HAP-1 (cell line): ENCODE data around the gene FOXJ3.

Experiments used
- DNase-seq, 2 experiments: peaks; one replicate each; pipeline ENCODE4 v3.0.0-alpha.2; 2016 to 2020; ENCODE audit warnings: low spot score in 2 of 2
- H3K27me3 ChIP-seq: fragments of 250-450 bp; sonication (Bioruptor Pico); 2 replicates; pipeline ENCODE4 v1.5.1; 2020; ENCODE audit warnings: low read depth, mild to moderate bottlenecking, moderate library complexity
- H3K36me3 ChIP-seq: fragments of 250-450 bp; sonication (Bioruptor Pico); replicated peaks from 2 replicates; pipeline ENCODE4 v1.5.1; 2020; ENCODE audit warnings: mild to moderate bottlenecking
- H3K4me1 ChIP-seq: fragments of 250-450 bp; sonication (Bioruptor Pico); 2 replicates; pipeline ENCODE4 v1.5.1; 2020; ENCODE audit warnings: mild to moderate bottlenecking
- H3K4me3 ChIP-seq: fragments of 250-450 bp; sonication (Bioruptor Pico); 2 replicates; pipeline ENCODE4 v1.5.1; 2020; ENCODE audit warnings: mild to moderate bottlenecking, moderate library complexity
- H3K9me3 ChIP-seq: fragments of 250-450 bp; sonication (Bioruptor Pico); 2 replicates; pipeline ENCODE4 v1.5.1; 2020; ENCODE audit warnings: mild to moderate bottlenecking, moderate library complexity
- in situ Hi-C: fragments of 300-500 bp; cut with MboI; formaldehyde crosslinking; loops from 3 replicates; pipeline ENCODE4 v1.14.3; 2020; ENCODE audit warnings: low sequenced_read_pairs, inconsistent platforms, mixed read lengths

The FOXJ3 gene

GRCh38 chr1:42164551-42165420 is 170.2 kb downstream of the FOXJ3 start, which contains the start of gene GUCA2A:
GUCA2A (minus strand) TSS chr1:42164745; CDS start chr1:42164712, 33 bp downstream.
- Histone ChIP-seq H3K9me3 (peaks cover 3% of the 10 kb centered on the region; the same call in 1 of the 2 replicates), H3K4me1 (no peaks in the 10 kb centered on the region), H3K36me3 (no peaks in the 10 kb centered on the region), H3K4me3 (no peak within 1 kb of the TSS), H3K27me3 (no peaks in the 10 kb centered on the region)
- in situ Hi-C loops: no loop called here
- no peak for DNase-seq

DNA sequence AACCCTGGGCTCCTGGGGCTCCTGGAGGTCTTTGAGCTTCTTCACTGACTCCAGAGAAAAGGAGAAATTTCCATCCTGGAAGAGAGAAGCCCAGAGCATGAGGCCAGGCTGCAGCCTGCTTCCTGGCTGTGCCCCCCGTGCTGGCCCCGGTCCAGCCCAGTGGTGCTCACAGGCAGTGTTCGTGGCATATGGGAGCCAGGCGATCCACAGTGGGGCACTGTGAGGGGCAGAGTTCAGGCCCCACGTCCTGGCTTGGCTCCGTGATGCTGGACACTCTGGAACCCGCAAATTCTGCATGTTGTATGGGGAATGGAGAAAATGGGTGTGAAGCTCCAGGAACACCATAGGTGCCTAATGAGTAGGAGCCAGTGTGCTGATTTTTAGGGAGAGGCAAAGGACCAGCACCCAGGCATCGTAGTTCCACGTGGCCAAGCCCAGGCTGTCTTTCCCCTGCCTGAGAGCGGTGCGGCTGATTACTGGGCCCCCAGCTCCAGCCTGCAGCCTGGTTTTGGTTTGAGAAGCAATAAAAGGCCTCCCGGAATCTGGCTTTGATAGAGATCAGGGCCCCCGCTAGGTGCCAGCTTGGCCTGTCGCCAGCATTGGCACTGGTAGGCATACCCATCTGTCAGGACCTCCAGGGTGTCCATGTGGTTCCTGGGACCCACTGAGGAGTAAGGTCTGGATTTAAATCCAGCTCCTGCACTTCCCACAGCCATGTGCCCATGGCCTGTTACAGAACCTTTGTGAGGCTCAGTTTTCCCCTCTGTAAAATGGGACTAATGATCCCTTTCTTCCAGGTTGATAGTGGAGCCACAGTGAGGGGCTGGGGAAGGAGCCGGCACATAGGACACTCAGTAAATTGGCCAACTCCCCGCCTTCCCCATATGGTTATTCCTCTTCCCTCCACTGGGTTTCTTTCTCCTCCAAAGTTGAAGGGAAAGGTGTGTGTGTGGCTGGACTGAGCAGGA is 171.2 kb downstream of the FOXJ3 start:
- H3K4me3 ChIP-seq: no peak overlapping the region
- H3K9me3 ChIP-seq: peaks cover 3% of the 10 kb centered on the region; the same call in 1 of the 2 replicates
- in situ Hi-C loops: no loop called here
- no peaks in the 10 kb centered on the region for H3K27me3 ChIP-seq
- DNase-seq: no peak
- H3K4me1 ChIP-seq: no peaks in the 10 kb centered on the region
- no peaks in the 10 kb centered on the region for H3K36me3 ChIP-seq

GRCh38 chr1:42163114-42163513 is 171.9 kb downstream of the FOXJ3 start:
- in situ Hi-C loops: no loop called here
- H3K9me3 ChIP-seq: peaks cover 3% of the 10 kb centered on the region; the same call in 1 of the 2 replicates
- H3K27me3 ChIP-seq: no peaks in the 10 kb centered on the region
- no peak overlapping the region for H3K4me3 ChIP-seq
- no peaks in the 10 kb centered on the region for H3K4me1 ChIP-seq
- no peak for DNase-seq
- H3K36me3 ChIP-seq: no peaks in the 10 kb centered on the region

DNA sequence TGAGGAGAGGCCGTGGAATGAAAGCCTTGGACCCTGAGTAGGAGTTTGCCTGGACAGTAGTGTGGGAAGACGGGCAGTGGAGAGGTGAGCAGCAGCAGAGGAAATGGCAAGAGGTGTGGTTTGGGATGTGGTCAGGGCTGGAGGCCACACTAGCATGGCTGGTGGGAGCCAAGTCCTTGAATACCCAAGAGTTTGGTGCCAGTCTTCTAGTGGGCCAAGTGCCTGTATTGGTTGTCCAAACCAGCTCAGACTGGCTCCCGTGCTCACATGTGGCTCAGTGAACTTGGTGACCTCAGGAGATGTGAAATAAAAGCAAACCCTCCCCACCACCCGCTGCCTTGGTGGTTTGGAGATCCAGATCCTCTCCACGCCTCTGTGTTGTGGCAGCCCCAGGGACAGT is 172.9 kb downstream of the FOXJ3 start:
- in situ Hi-C loops: no loop called here
- no peak for DNase-seq
- H3K4me3 ChIP-seq: no peak overlapping the region
- no peaks in the 10 kb centered on the region for H3K36me3 ChIP-seq
- no peaks in the 10 kb centered on the region for H3K4me1 ChIP-seq
- H3K27me3 ChIP-seq: no peaks in the 10 kb centered on the region
- peaks cover 3% of the 10 kb centered on the region; the same call in 1 of the 2 replicates for H3K9me3 ChIP-seq

DNA sequence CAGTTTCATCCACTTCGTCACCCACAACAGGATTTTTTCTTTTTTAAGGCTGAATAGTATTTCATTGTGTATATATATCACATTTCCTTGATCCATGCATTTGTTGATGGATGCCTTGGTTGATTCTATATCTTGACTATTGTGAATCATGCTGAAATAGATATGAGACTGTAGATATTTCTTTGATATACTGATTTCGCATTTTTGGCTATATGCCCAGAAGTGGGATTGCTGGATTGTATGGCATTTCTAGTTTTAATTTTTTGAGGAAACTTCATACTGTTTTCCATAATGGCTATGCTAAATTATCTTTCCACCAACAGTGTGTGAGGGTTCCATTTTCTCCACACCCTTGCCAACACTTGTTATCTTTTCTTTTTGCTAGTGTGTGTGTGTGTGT is 176.8 kb downstream of the FOXJ3 start:
- Histone ChIP-seq H3K9me3 (peaks cover 3% of the 10 kb centered on the region; the same call in 1 of the 2 replicates), H3K27me3 (no peaks in the 10 kb centered on the region), H3K4me1 (no peaks in the 10 kb centered on the region), H3K36me3 (no peaks in the 10 kb centered on the region), H3K4me3 (no peak overlapping the region)
- in situ Hi-C loops: no loop called here
- DNase-seq: no peak

GRCh38 chr1:42157667-42158066 is 177.4 kb downstream of the FOXJ3 start:
- Histone ChIP-seq H3K4me1 (no peaks in the 10 kb centered on the region), H3K4me3 (no peak overlapping the region), H3K36me3 (no peaks in the 10 kb centered on the region), H3K9me3 (peaks cover 3% of the 10 kb centered on the region; the same call in 1 of the 2 replicates), H3K27me3 (no peaks in the 10 kb centered on the region)
- in situ Hi-C loops: no loop called here
- no peak for DNase-seq

DNA sequence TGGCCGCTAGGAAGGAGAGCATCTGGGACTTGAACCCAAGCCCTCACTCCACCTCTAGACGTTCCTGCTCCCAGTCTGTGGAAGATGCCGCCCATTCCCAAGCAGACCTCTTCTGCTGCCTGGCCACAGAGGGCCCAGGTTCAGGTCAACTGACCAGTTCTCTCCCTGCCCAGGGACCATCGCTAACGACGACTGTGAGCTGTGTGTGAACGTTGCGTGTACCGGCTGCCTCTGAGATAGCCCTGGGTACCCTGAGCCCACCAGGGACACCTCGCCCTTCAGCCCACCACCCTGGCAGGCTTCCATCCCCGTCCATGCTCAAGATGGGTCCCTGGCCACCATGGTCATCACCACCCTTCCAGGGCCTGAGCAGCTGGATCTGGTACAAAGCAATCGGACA is 179.7 kb downstream of the FOXJ3 start:
- no peaks in the 10 kb centered on the region for H3K4me1 ChIP-seq
- no peaks in the 10 kb centered on the region for H3K27me3 ChIP-seq
- H3K36me3 ChIP-seq: no peaks in the 10 kb centered on the region
- in situ Hi-C loops: no loop called here
- DNase-seq: no peak
- H3K9me3 ChIP-seq: no peaks in the 10 kb centered on the region
- no peak overlapping the region for H3K4me3 ChIP-seq

DNA sequence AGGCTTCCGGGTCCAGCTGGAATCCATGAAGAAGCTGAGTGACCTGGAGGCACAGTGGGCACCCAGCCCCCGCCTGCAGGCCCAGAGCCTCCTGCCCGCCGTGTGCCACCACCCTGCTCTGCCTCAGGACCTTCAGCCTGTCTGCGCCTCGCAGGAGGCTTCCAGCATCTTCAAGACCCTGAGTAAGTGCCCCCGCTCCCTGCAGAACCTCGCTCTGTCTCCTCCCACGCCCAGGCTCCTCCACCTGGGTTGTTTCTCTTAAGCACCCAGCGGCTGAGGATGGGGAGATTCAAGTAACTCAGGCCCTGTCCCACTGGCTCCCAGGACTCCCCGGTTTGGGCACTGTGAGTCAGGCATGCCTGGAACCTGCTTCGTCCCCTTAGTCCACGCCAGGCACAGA is 180.3 kb downstream of the FOXJ3 start:
- H3K27me3 ChIP-seq: no peaks in the 10 kb centered on the region
- H3K4me1 ChIP-seq: no peaks in the 10 kb centered on the region
- DNase-seq: no peak
- no peak overlapping the region for H3K4me3 ChIP-seq
- in situ Hi-C loops: no loop called here
- H3K36me3 ChIP-seq: no peaks in the 10 kb centered on the region
- no peaks in the 10 kb centered on the region for H3K9me3 ChIP-seq

- no peaks in the 10 kb centered on the region for H3K36me3 ChIP-seq
- in situ Hi-C loops: no loop called here
- no peak for DNase-seq
- H3K9me3 ChIP-seq: no peaks in the 10 kb centered on the region
- no peak overlapping the region for H3K4me3 ChIP-seq
- H3K27me3 ChIP-seq: no peaks in the 10 kb centered on the region
- no peaks in the 10 kb centered on the region for H3K4me1 ChIP-seq
These were observed 181.4 kb downstream of the FOXJ3 start for GRCh38 chr1:42153624-42154023.

- Histone ChIP-seq H3K27me3 (no peaks in the 10 kb centered on the region), H3K4me3 (no peak within 1 kb of the TSS), H3K9me3 (no peaks in the 10 kb centered on the region), H3K36me3 (no peaks in the 10 kb centered on the region), H3K4me1 (no peaks in the 10 kb centered on the region)
- no peak for DNase-seq
- in situ Hi-C loops: no loop called here
These were observed 182.0 kb downstream of the FOXJ3 start, which contains the start of gene GUCA2B for GRCh38 chr1:42152907-42153600. GUCA2B (plus strand) TSS chr1:42153410; CDS start chr1:42153451, 41 bp downstream.

DNA sequence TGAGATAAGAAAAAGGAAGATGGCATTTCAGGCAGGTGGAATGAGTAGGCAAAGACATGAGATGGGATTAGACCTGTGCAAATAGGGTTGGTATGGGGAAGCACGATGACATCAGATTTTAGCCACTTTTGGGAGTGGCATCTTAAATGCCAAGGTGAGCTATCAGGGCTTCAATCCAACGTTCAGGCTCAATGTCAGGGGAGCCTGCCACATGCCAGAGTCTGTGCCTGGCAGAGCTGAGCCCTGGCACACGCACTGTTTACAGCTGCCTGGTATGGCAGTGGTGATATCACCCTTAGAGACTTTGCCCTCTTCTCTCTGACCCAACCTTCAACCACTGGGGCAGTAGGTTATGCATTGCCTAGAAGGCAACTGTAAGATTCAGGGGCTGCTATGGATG is 182.9 kb downstream of the FOXJ3 start:
- H3K36me3 ChIP-seq: no peaks in the 10 kb centered on the region
- DNase-seq: no peak
- in situ Hi-C loops: no loop called here
- no peaks in the 10 kb centered on the region for H3K4me1 ChIP-seq
- H3K4me3 ChIP-seq: no peak overlapping the region
- no peaks in the 10 kb centered on the region for H3K9me3 ChIP-seq
- no peaks in the 10 kb centered on the region for H3K27me3 ChIP-seq

GRCh38 chr1:42150651-42151050 is 184.4 kb downstream of the FOXJ3 start:
- Histone ChIP-seq H3K9me3 (no peaks in the 10 kb centered on the region), H3K27me3 (no peaks in the 10 kb centered on the region), H3K36me3 (no peaks in the 10 kb centered on the region), H3K4me3 (no peak overlapping the region), H3K4me1 (no peaks in the 10 kb centered on the region)
- no peak for DNase-seq
- in situ Hi-C loops: no loop called here

GRCh38 chr1:42148166-42148565 is 186.9 kb downstream of the FOXJ3 start:
- Histone ChIP-seq H3K27me3 (peaks cover 4% of the 10 kb centered on the region; the same call in 1 of the 2 replicates), H3K36me3 (no peaks in the 10 kb centered on the region)
- in situ Hi-C loops: no loop called here

More at GRCh38 chr1:42148166-42148565, 186.9 kb downstream of the FOXJ3 start:
- Histone ChIP-seq H3K4me3 (no peak overlapping the region), H3K4me1 (no peaks in the 10 kb centered on the region), H3K9me3 (no peaks in the 10 kb centered on the region)
- DNase-seq: no peak
